Posterior vena cava (tissue), 2 donors: ENCODE measurements around the gene ACOXL. TPM values are rescaled to one million over a fixed set of nuclear protein-coding genes. Genes with fewer than 3 reads are reported as not detected.
A peak's percentile ranks its signal among the peaks of the same experiment; 100 is the strongest.
"Not testable (repeated sequence)": the region's sequence is repeated elsewhere in the genome, so short reads cannot be mapped to it uniquely, and the experiment has no call there.

Experiments
- DNase-seq: peaks from one replicate; pipeline ENCODE4 v3.0.0-alpha.2; 2020; ENCODE audit warnings: low spot score
- intact Hi-C, 2 donors: fragments of 100-400 bp; cut with DNase I; formaldehyde crosslinking; loops; one replicate each; pipeline versions ENCODE4 v1.14.1 to v1.14.2; 2022 to 2023
- total RNA-seq, 2 donors: library from RNA; stranded (reverse); fragmentation: NEBNext Ultra II Directional; extraction: Animal tissue kit (Norgen Biotek cat#: 25700); gene quantifications; one replicate each; pipeline ENCODE4 v1.2.1, GENCODE V29; 2021
- donor health status: DM: yes; HTN: yes; CAD: no.
- donor health status: DM: yes; HTN: yes; CAD: no.

Gene ACOXL
- total RNA-seq, 2 donors from 2014 or later = not detected

- intact Hi-C loops = no loop called here
- no peak for DNase-seq
Observed at GRCh38 chr2:110843959-110844510, 111.7 kb downstream of the ACOXL start.

- intact Hi-C loops = loop anchor here in 1 of 2 donors (1.0 to 5.0 kb wide), 2 partner anchors 13 to 1705 kb away; no protein-coding TSS in a partner anchor
- DNase-seq = no peak
Observed at GRCh38 chr2:110847651-110848050, 115.3 kb downstream of the ACOXL start.

- intact Hi-C loops = loop anchor here in 1 of 2 donors (5.0 kb wide), 1 partner anchor 1704 kb away; no protein-coding TSS in a partner anchor
- no peak for DNase-seq
Observed at GRCh38 chr2:110848071-110848470, 115.7 kb downstream of the ACOXL start.

GRCh38 chr2:110848519-110849030 lies 116.2 kb downstream of the ACOXL start:
- intact Hi-C loops = loop anchor here in 1 of 2 donors (5.0 kb wide), 1 partner anchor 1704 kb away; no protein-coding TSS in a partner anchor
- no peak for DNase-seq

GRCh38 chr2:110851531-110851930 lies 119.2 kb downstream of the ACOXL start:
- intact Hi-C loops = no loop called here
- peak; percentile 74 for DNase-seq

- intact Hi-C loops = no loop called here
- peak; percentile 69 for DNase-seq
Observed at GRCh38 chr2:110852051-110852450, 119.7 kb downstream of the ACOXL start.

GRCh38 chr2:110852541-110853263 lies 120.3 kb downstream of the ACOXL start:
- DNase-seq = no peak
- intact Hi-C loops = no loop called here

- intact Hi-C loops = no loop called here
- no peak for DNase-seq
Observed at GRCh38 chr2:110853516-110853915, 121.1 kb downstream of the ACOXL start.

- no peak for DNase-seq
- intact Hi-C loops = no loop called here
Observed at GRCh38 chr2:110853948-110854347, 121.6 kb downstream of the ACOXL start.

- no peak for DNase-seq
- intact Hi-C loops = loop anchor here in 1 of 2 donors (5.0 kb wide), 1 partner anchor 1402 kb away; no protein-coding TSS in a partner anchor
Observed at GRCh38 chr2:110854355-110855081, 122.1 kb downstream of the ACOXL start.

GRCh38 chr2:110855841-110856240 lies 123.5 kb downstream of the ACOXL start:
- intact Hi-C loops = loop anchor here in 1 of 2 donors (5.0 kb wide), 1 partner anchor 1404 kb away; no protein-coding TSS in a partner anchor
- not testable (repeated sequence) for DNase-seq

- no peak for DNase-seq
- intact Hi-C loops = loop anchor here in 1 of 2 donors (5.0 kb wide), 1 partner anchor 1406 kb away; no protein-coding TSS in a partner anchor
Observed at GRCh38 chr2:110858135-110858725, 125.9 kb downstream of the ACOXL start.

- no peak for DNase-seq
- intact Hi-C loops = loop anchor here in 1 of 2 donors (5.0 kb wide), 1 partner anchor 1407 kb away; no protein-coding TSS in a partner anchor
Observed at GRCh38 chr2:110858993-110859701, 126.8 kb downstream of the ACOXL start.

GRCh38 chr2:110860630-110861029 lies 128.3 kb downstream of the ACOXL start:
- no peak for DNase-seq
- intact Hi-C loops = loop anchor here in 1 of 2 donors (1.0 kb wide), 1 partner anchor 13 kb away; no protein-coding TSS in a partner anchor

- no peak for DNase-seq
- intact Hi-C loops = no loop called here
Observed at GRCh38 chr2:110861616-110862260, 129.4 kb downstream of the ACOXL start.

GRCh38 chr2:110863726-110864125 lies 131.4 kb downstream of the ACOXL start:
- DNase-seq = no peak
- intact Hi-C loops = no loop called here

- intact Hi-C loops = no loop called here
- no peak for DNase-seq
Observed at GRCh38 chr2:110864176-110864575, 131.8 kb downstream of the ACOXL start.

GRCh38 chr2:110864731-110865130 lies 132.4 kb downstream of the ACOXL start:
- DNase-seq = no peak
- intact Hi-C loops = no loop called here
